GM20000 (cell line): ENCODE results near the gene TES.

Experiments
- DNase-seq: peaks from one replicate; pipeline ENCODE4 v3.0.0; 2012; ENCODE audit warnings: low spot score
- CTCF ChIP-seq: IDR thresholded peaks from 2 replicates; pipeline ENCODE4 v1.5.1; 2012; ENCODE audit warnings: mild to moderate bottlenecking, control low read depth; ENCODE audit errors: extremely low read depth, missing control alignments

The TES gene

GRCh38 chr7:116214921-116215320 lies 4.6 kb downstream of the TES start:
- DNase-seq: no peak
- TF ChIP-seq CTCF: no peak

GRCh38 chr7:116215551-116215950 lies 5.2 kb downstream of the TES start:
- no peak for TF ChIP-seq CTCF
- DNase-seq: no peak

GRCh38 chr7:116216956-116217571 lies 6.7 kb downstream of the TES start:
- no peak for DNase-seq
- no peak for TF ChIP-seq CTCF

- TF ChIP-seq CTCF: no peak
- no peak for DNase-seq
Observed at GRCh38 chr7:116218051-116218645, 7.8 kb downstream of the TES start.

GRCh38 chr7:116218747-116219146 lies 8.4 kb downstream of the TES start:
- TF ChIP-seq CTCF: no peak
- DNase-seq: no peak

- TF ChIP-seq CTCF: no peak
- DNase-seq: no peak
Observed at GRCh38 chr7:116219288-116219687, 8.9 kb downstream of the TES start.

- no peak for DNase-seq
- TF ChIP-seq CTCF: no peak
Observed at GRCh38 chr7:116219834-116220233, 9.5 kb downstream of the TES start.
